CD4-positive, alpha-beta T cell treated with Interleukin-2 at 100 ng/mL for 4 hours (primary cell): ENCODE measurements around the gene UACA.

Experiments used
- DNase-seq: peaks from one replicate; pipeline ENCODE4 v3.0.0-alpha.2; 2020; ENCODE audit warnings: low spot score

UACA gene

DNA sequence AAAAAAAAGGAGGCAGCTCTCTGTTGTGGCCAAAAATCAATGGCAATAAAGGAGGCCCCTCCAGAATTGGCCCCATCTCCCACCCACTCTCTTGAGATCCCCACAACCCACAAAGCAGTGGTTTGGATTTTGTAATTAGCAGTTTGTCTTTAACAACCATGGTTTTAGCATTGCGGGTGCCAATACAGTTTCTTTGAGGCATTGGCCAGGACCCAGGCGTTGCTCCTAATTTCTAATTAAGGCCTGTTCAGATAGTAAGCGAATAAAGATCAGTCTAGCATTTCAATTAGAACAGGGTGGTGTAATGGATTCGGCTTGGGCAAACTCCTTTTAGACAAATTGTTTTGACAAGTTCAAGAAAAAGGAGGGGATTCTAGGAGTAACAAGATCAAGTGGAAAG is 23.6 kb upstream of the UACA start:
- no peak for DNase-seq

DNA sequence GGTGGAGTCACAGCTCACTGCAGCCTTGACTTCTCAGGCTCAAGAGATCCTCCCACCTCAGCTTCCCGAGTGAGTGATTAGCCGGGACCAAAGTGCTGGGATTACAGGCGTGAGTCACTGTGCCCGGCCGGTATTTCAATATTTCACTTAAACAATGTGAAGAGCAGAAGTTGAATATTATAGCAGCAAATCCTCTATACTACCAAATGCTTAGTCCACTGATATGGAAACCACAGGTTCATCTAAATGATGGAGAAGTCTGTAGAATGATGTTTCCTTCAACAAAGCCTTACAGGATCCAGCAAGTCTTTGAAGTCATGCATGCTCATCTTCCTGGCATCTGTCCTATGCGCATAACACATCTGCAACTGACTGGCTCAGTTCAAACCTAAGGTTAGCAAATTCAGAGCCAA is 20.3 kb upstream of the UACA start:
- no peak for DNase-seq

GRCh38 chr15:70783041-70783440 is 19.7 kb upstream of the UACA start:
- DNase-seq: no peak

DNA sequence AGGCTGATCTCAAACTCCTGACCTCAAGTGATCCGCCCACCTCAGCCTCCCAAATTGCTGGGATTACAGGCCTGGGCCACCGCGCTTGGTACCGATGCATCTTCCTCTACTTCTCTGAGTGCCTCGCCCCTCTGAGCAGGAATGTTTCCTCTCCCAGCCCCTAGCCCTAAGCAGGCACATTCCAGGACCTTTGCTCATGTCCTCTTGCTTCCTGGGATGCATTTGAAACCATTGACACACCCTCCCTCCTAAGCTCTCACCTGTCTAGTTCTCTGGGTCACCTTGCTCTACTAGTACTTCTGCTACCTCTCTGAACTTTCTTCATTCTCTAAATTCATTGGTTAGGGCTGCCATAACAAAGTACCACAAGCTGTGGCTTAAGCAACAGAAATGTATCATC is 17.9 kb upstream of the UACA start:
- no peak for DNase-seq

DNA sequence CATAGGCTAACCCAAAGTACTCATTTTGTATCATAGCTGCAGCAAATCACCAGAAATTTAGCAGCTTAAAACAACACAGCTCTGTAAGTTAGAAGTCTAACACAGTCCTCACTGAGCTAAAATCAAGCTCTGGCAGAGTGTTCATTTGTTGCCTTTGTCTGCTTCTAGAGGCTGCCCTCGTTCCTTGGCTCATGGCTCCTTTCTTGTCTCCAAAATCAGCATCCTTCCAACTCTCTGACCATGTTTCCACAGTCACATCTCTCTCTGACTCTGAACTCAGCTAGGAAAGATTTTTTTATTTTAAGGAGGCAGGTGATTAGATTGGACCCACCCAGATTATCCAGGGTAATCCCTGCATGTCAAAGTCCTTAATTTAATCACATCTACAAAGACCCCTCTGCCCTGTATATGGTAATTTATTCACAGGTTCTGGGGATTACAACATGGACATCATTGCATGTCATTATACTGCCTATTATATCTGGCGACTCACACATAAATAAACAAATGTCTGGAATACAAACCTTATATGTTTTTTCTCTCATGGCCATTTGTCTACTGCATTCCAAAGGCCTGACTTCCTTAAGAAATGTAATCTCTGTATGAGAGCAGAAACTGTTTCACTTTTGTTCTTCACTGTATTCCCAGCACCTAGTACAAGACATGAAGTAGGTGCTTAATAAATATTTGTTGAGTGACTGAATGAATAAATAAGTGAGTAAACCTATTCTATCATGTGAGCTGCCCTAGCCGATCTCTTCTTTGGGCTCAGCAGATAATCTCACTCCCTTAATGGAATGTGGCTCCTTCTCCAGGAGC is 15.1 kb upstream of the UACA start:
- no peak for DNase-seq

- no peak for DNase-seq
Measured at GRCh38 chr15:70777170-70777926, 14.0 kb upstream of the UACA start.

- DNase-seq: no peak
Measured at GRCh38 chr15:70775160-70775559, 11.8 kb upstream of the UACA start.

DNA sequence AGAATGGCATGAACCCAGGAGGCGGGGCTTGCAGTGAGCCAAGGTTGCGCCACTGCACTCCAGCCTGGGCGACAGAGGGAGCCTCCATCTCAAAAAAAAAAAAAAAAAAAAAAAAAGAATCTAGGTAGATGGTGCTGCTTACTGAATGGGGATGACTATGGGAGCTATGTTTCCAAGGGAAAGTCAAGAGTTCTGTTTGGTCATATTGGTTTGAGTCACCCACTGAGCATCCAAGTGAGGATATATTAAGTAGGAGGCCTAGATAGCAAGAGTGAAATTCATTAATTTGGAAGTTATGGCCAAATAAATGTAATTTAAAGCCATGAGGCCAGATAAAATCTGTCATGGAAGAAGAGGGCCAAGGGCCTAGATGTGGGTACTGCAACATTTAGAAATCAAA is 9.0 kb upstream of the UACA start:
- DNase-seq: no peak

DNA sequence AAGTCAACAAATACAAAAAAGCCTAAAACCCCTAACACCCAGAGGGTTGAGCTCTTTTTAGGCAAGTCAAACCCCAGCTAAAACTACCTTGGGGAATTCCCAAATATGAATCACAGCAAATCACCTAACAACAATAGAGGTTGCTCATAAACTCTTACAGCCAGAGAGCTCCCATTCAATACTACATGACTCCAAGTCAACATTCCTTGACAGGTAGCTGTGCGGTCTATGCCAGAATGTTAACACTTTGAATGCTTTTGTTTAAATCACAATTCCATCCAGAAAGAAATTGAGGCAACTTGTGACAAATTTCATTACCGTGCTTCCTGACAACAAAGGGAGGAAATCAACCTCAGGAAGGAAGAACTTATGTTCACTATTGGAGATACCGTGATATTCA is 7.5 kb upstream of the UACA start:
- no peak for DNase-seq

DNA sequence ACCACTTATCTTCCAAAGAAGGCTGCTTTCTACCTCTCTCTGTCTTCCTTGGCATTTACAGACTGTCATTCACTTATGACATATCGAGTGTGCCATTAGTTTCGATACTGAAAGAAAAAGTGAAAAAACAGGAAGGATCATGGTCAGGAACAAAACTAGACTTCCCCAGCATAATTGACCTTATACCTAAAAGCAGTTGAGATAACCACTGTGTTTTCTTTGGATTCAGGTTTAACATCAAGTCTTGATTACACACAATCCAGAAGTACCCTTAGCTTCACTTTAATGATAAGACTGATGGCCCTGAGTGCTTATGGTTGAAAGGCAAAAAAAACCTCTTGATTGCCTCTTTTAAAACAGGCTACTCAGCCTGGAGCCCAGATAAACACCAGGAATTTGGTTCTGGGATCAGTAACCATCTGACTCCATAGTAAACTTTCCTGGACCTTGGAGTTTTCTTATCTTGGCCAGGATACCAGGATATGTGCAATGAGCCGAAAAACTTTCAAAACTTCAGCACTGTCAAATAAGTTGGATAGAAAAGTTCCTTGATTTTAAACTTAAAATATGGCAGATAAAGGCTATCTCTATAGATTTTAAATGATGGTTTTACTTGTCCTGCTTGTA is 5.0 kb upstream of the UACA start:
- DNase-seq: no peak

DNA sequence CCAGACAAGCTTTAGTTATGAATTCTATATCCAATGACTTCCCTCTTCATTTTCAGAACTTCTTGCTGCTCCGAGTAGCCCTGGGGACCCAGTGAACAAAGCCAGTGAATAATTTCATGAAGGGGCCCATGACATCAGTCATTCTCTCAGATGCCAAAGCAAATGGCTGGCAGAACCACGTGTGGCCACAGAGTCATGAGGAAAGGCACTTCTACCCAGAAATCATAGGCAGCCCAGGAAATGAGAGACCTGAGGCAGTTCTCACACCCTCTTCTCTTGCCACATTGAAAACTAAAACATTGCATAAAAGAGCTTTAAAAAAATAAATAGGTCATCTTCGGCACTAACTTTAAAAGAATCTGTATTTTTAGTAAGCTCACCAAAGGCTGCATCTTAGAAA is 4.3 kb upstream of the UACA start:
- DNase-seq: no peak

DNA sequence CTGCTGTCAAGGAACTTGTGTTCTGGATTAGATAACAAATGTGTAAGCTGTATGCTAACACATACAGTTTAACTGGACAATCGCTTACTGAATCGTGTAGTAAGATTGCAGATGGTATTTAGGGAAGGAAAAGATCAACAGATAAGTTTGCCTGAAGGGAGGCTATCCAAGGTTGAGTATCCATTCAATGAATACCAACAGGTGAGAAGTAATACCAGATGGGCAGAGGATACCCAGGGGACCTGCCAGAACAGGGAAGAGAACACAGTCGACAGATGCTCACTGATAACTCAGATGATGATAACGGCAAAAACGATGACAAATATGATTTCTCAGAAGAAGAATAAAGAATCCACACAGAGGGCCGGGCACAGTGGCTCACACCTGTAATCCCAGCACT is 3.2 kb upstream of the UACA start:
- DNase-seq: no peak

GRCh38 chr15:70765504-70766281 is 2.3 kb upstream of the UACA start:
- DNase-seq: no peak

DNA sequence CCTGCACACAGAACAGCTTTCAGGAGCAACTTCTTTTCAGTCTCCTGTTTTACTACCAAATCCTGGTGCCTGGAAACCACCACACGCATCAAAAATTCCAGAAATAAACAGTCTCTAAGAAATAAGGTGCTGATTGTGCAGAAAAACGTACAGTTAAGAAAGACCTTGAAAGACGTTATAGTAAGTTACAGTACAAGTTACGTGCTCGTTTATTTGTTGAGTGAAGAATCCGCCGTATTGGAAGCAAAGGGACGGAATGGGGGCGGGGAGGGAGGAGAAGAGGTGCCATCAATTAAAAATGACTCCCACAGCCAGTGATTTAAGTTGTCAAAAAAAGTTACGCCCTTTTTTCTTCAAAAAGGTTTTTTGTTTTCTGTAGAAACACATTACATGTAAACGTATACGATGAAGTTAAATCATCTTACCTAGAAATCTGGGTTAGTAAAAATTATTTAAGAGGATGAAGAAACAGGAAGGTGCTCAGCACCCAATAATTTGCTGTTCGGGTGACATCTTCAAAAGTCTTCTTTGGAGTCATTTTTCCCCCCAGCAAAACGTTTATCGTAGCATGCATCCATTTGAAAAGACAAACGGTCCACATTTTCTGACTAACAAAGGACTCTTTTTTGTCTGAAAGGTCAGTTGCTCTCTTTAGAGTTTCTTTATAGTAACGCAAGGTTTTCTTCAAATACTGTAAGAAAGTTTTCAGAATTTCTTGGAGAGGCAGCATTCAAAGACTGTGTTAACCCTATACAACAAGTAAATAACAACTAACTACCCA is 782 bp upstream of the UACA start:
- no peak for DNase-seq

- no peak for DNase-seq
Measured at GRCh38 chr15:70762469-70763119, 764 bp downstream of the UACA start.

DNA sequence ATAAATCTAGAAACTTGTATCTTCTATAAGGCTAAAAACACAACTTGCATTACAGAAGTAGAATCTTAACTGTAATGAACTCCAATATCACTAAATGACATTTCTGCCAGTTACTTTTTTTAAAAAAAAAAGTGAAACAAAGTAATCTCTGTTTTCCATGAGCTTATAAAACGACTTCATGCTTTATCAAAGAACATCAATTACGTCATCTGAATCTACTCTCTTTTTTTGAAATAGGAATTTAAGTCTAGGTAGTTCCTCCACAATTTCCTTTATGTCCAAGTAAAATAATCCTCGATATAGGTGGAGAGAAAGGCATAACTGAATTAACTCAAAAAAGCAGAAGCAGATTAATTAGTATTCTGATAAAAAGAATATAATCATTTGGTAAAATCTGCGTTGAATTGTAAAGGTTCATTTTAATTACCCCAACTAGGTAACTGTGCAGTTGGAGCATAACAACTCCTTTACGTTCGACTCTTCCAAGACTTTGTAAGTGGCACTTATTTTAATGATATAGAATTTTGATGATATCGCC is 1.4 kb downstream of the UACA start:
- DNase-seq: no peak

- DNase-seq: no peak
Measured at GRCh38 chr15:70761046-70761445, 2.3 kb downstream of the UACA start.

DNA sequence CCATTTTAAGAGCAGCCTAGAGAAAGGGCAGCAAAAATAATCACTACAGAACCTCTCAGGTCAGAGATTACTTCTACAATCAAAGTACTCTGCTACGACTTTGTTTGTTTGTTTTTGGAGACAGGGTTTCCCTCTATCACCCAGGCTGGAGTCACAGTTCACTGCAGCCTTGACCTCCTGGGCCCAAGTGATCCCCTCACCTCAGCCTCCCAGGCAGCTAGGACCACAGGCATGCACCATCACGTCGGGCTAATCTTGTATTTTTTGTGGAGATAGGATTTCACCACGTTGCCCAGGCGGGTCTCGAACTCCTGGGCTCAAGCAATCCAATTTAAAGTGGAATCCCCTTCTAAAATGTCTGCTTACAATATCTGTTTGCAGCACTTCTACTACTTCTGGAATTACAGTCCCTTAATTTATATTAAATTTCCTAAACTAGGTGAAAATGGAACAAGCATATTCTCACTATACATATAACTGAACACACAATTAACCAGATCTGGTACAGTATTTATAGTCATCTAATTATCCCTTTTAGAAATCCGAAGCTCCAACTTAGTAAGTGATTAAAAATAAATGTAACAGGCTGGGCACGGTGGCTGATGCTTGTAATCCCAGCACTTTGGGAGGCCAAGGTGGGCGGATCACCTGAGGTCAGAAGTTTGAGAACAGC is 4.4 kb downstream of the UACA start:
- no peak for DNase-seq

GRCh38 chr15:70757627-70758026 is 5.7 kb downstream of the UACA start:
- DNase-seq: no peak

DNA sequence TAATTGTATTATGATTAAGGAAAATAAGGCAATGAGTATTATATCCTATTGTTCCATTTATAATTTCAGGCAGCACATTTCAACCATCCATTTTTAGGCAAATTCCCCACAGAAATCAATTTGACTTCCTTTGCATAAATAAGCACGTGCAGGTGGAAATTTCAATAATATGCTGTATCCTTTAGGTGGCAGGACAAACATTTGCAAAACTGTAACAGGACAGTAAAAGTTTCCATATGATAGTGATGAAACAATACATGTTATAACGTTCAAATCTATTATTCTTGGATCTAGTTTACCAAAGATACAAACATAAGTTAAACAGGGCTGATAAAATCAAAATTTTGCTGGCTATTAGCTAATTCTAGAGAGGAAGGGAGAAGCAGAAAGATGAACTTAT is 8.5 kb downstream of the UACA start:
- no peak for DNase-seq
